GM21529 (cell line): ENCODE measurements around the gene AVP.

ENCODE experiments used
- ATAC-seq: cut with Tn5 transposase; IDR thresholded peaks from one replicate; pipeline ENCODE4 v1.9.1; 2021; ENCODE audit not compliant: unreplicated experiment

AVP gene

DNA sequence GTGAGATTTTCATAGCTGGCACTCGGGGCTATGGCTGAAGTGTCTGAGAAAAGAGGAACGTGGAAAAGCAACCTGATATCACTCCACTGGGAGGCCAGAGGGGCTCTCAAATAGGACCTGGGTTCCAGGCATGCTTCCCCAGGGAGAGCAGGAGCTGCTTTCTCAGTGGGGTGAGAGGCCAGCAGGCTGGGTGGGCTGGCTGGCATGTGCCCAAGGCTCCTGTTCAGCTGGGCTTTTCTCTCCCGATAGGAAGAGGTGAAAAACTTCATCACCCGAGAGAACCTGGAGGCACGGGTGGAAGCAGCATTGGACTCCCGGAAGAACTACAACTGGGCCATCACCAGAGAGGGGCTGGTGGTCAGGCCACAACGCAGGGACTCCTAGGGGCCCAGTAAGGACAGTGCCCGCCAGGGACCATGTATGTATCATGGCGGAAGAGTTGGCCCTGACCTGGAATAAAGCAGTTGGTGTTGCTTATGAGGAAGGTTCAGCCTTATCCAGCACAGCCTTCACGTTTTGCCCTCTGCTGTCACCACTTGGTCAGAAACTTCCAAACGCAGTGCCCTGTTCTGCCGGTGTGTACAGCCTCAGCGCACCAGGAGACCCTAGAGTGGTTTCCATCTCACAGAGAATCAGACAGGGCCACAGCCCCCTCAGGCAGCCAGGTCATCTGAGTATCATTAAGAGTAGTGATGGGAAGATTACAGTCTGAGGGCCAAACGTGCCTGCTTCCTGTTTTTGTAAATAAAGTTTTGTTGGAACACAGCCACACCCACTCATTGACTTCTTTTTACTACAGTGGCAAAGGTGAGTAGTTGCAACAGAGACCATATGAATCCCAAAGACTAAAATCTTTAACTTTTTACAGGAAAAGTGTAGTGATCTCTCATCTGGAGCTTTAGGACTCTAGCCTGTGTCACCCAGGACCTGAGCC, 36.8 kb downstream of the AVP start:
- ATAC-seq: no peak

DNA sequence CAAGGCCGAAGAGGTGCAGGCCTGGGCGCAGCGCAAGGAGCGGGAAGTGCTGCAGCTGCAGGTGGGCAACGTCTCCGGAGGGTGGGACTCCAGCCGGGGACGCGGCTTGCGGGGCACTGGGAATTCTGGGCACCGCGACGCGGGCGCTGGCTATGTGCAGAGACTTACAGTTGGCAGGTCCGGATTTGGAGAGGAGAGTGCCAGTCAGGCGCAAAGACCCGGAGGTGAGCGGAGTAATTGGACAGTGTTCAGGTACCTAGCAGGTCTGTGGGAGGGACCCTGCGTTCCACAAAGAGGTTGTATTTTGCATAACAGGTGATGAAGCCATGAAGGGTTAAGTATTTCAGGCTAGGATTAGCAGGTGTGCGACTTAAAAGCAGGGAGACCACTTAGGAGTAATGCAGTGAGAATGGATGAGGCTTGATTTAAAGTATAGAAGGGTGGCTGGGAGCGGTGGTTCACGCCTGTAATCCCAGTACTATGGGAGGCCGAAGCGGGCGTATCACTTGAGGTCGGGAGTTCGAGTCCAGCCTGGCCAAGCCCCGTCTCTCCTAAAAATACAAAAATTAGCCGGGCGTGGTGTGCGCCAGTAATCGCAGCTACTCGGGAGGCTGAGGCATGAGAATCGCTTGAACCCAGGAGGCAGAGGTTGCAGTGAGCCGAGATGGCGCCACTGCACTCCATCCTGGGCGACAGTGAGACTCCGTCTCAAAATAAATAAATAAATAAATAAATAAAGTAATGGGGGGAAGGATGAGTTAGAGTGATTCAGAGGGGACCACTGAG, 37.7 kb downstream of the AVP start:
- no peak for ATAC-seq

- ATAC-seq: peak; percentile 90
Observed at GRCh38 chr20:3045816-3046676, 38.5 kb downstream of the AVP start, which contains the start of gene MRPS26. Gene MRPS26, plus strand, starts transcription at chr20:3046052. Its CDS starts 17 bp downstream, at chr20:3046069.

DNA sequence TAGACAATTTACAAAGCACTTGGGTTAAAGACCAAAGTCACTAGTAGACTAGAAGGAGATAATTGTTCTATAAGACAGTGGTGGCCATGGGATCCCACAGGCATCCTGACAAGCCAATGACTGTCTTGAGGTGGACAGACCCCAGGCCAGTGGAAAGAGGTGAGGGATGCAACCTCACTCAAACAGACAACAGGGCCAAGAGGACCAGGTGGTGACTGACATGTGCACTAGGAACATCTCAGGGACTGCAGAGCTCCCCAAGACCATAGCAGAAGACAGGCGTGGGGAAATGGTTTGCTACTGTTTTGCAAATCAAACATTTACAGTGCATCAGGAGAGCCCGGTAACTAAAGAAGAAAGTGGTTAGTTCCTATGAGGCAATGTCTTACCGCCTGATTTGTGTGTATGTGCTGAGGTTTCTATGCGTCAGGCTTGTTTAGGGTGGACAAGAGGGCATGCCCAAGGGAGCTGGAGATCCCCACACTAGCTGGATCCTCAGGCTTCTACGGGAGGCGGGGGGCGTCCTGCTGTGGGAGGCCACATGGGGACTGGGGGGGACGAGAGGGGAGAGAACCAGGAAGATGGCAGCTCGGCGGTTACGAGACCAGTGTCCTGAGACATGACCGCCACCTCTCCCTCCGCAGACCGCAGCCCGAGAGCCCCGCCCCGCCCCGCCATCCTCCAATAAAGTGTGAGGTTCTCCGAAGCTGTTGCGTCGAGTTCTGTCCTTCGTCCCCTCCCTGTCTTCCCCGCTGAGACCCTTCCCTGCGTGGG, 39.3 kb downstream of the AVP start:
- peak; percentile 48 for ATAC-seq

- no peak for ATAC-seq
Observed at GRCh38 chr20:3044336-3044965, 40.1 kb downstream of the AVP start.

DNA sequence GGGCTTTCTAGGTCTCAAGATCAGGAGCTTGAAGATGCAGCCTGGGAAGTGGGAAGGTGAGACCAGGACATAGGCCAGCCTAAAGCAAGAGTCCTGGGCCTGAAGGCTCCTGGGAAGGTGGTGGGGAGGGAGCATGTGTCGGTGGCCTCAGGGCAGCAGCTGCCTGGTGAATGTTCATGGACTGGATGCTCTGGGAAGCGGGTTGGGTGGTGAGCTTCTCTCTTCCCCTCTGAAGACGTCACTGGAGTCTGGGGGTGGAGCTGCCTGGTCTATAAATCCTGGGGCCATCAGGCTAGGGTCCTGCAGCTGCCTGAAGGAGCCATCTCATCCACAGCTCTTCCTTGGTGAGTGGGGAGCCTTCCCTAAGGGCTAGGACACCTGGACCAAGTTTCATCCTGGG, 41.2 kb downstream of the AVP start, which contains the start of gene GNRH2:
Gene GNRH2, plus strand, starts transcription at position 301 of the 400 bp plus-strand sequence. CDS start 793 bp downstream, outside the sequence.
- ATAC-seq: no peak

DNA sequence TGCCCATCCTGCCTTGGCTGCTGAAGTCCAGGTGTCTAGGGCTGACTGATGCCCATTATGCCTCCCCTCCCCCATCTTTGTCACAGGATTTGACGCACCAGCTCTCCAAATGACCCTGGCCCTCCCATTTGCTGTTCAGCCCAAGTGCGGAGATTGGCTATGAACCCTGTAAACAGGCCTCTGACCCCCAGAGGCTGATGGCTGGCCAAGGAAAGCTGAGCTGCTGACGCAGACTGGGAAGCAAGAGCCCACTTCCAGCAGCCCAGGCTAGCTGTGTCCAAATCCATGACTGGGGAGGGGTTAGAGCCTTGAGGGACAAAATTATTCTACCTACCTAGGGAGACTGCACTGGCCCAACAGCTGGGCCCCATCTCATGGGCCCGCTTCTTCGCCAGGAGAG, 41.9 kb downstream of the AVP start:
- no peak for ATAC-seq

- ATAC-seq: no peak
Observed at GRCh38 chr20:3041854-3042409, 42.6 kb downstream of the AVP start.

GRCh38 chr20:3040086-3040485, 44.4 kb downstream of the AVP start:
- ATAC-seq: no peak

GRCh38 chr20:3039426-3039825, 45.1 kb downstream of the AVP start:
- no peak for ATAC-seq

DNA sequence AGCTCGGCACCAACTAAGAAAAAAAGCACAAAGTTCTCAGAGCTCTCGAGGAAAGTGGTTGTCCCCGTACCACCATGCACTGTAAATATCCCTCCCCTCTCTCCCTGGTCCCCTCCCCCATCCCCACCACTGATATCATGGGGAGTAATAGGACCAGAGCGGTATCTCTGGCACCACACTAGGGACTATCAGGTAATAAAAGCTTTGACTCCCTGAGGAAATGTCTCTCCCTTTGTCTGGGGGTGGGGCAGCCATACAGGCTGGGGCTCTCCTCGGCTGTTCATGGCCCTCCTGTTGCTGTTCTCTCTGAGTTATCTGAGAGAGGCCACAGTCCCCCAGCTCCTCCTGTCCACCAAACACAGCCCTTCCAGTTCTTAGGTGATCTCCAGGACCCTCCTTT, 46.1 kb downstream of the AVP start:
- ATAC-seq: no peak

DNA sequence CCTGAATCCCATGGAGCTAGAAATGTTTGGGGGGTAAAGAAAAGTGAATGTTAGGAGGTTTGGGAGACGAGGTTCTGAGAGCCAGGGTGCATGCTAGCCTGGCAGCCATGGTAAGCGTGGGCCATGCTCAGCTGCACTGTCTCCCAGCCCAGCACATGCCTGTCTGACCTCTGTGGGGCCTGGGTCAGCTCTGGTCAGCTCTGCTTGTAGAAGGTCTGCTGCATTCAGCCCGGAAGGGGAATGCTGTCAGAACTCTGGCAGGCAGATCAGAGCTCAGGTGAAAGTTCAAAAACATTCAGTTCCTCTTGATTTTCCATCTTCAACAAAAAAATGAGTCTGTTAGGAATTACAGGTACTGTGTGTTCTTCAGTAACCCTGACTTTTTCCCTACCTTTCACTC, 46.9 kb downstream of the AVP start:
- ATAC-seq: no peak

DNA sequence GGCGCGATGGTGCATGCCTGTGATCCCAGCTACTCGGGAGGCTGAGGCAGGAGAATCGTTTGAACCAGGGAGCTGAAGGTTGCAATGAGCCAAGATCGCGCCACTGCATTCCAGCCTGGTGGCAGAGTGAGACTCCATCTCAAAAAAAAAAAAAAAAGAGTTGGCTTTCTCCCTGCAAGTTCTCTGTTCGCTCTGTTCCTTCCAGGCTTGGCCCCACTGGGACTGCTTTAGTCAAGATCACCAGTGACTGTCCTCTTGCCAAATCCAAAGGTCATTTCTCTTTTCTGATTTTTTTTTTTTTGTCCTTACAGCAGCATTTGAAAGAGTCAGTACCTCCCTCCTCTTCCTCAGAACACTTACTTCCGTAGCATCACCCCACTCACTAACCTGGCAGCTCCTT, 51.9 kb downstream of the AVP start:
- ATAC-seq: no peak
